Measurements from ENCODE around the gene MOB3B. TPM values are rescaled to one million over a fixed set of nuclear protein-coding genes. Genes with fewer than 3 reads are reported as not detected.

Gene MOB3B
- total RNA-seq, 1 experiment from 2014 or later = 6.9 TPM

DNA sequence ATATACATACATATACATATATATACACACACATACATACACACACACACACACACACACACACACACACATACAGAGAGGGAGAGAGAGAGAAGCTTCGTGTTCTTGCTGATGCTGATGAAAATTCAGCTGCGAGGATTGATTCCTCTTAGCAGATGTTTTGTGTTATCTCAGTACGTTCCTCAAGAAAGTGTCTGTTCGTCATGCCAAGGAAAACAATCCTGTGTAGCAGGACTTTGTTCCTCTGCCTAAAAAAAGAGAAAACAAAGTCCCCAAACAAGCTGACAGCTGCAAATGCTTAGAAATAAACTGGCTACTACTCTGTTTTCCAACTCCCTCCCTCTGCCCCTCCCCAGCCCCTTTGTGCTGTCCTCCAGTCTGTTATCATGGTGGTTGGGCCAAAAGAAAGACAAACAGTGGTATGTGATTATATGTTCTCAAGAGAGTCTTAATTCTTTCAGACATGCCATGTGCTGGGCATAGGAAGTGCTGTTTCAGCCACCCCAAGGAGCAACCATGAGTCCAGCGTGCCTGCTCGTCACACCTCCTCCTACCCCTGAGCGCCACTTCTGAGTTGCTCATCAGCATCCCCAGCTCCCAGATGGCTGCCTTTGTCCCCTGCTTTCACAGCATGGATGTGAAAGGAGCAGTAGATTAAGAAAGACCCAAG, 161.2 kb downstream of the MOB3B start:
- H3K27me3 ChIP-seq (ENCODE audit: control insufficient read depth, insufficient read depth, low read length) = no peaks in the 10 kb centered on the region
- no peaks in the 10 kb centered on the region for H3K36me3 ChIP-seq (replicated peaks; ENCODE audit: control insufficient read depth, insufficient read depth, low read length)
- H3K4me3 ChIP-seq (ENCODE audit: insufficient read depth, low read depth, low read length) = no peak overlapping the region
- DNase-seq = no peak

DNA sequence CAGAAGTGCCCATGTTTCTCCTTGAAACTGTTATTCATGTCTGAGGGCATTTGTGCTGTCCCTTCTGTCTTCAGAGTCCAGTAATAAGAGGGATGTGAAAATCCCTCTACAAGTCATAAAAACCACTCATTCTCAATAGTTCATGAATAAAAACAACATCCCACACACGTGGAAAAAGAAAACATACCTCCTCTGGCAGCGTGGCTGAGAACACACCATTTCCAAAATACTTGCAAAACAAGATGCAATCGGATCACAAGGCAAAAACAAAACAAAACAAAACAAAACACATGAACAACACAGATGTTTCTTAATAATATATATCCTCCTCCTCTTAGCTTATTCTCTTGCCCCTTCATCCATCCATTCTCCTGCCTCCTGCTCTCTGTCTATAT, 161.7 kb downstream of the MOB3B start:
- no peak for DNase-seq
- Histone ChIP-seq H3K4me3 (ENCODE audit: insufficient read depth, low read depth, low read length) (no peak overlapping the region), H3K27me3 (ENCODE audit: control insufficient read depth, insufficient read depth, low read length) (no peaks in the 10 kb centered on the region), H3K36me3 (replicated peaks; ENCODE audit: control insufficient read depth, insufficient read depth, low read length) (no peaks in the 10 kb centered on the region)

DNA sequence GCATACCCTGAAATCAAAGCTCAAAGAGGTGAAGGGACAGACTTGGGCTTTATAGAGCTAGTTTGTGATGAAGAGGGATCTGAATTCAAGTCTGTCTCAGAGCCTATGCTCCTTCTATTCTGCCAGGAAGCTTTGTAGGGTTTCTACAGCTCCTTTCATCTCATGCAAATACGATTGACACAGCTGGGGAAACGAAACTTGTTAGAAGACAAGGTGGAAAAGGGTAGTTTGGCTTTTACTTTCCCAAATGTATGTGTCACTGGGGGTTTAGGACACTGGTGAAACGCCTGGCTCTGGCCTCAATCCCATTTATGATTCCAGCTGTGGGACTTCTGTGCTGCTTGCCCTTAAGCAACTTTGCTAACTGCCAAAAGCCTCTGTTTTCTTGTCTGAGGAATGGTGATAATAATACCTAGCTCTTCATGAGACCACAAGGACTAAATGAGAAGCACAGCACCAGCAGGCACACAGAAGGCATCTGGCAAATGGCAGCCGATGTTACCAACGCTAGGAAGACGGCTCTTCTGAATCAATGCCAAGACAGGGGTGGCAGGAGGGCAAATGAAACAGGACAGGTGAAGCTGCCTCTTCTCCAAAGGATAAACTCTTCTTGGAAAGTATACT, 162.3 kb downstream of the MOB3B start:
- Histone ChIP-seq H3K27me3 (ENCODE audit: control insufficient read depth, insufficient read depth, low read length) (no peaks in the 10 kb centered on the region), H3K4me3 (ENCODE audit: insufficient read depth, low read depth, low read length) (no peak overlapping the region), H3K36me3 (replicated peaks; ENCODE audit: control insufficient read depth, insufficient read depth, low read length) (no peaks in the 10 kb centered on the region)
- DNase-seq = no peak

DNA sequence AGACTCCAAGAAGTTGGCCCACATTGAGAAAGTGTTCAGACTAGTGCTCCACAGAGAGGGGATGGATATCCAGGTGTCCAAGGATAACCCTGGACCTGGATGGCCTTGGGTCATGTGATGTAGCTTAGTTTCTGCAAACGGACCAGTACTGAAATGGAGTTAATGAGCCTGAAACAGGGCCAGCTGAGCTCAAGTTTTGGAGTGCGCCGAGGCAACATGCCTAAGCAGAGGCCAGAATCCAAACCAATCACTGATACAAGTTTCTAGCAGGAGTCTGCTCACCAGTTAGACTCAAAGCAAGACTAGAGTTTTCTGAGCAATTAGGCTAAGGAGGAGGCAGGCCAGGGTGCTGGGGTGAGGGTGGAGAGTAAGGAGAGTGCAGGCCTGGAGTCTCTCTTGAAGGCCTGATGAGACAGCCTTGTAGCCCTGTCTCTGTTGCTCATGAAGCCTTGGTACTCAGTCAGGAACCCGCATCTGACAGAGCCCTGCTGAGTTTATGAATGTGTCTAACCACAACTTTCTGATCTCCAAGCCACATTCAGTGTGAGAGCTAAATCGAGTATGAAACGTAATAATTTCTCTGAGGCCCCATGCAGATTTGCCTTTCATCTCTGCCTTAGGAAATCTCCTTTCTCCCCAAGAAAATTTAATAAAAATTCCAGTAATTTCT, 163.8 kb downstream of the MOB3B start:
- no peaks in the 10 kb centered on the region for H3K27me3 ChIP-seq (ENCODE audit: control insufficient read depth, insufficient read depth, low read length)
- no peaks in the 10 kb centered on the region for H3K36me3 ChIP-seq (replicated peaks; ENCODE audit: control insufficient read depth, insufficient read depth, low read length)
- no peak for DNase-seq
- no peak overlapping the region for H3K4me3 ChIP-seq (ENCODE audit: insufficient read depth, low read depth, low read length)

DNA sequence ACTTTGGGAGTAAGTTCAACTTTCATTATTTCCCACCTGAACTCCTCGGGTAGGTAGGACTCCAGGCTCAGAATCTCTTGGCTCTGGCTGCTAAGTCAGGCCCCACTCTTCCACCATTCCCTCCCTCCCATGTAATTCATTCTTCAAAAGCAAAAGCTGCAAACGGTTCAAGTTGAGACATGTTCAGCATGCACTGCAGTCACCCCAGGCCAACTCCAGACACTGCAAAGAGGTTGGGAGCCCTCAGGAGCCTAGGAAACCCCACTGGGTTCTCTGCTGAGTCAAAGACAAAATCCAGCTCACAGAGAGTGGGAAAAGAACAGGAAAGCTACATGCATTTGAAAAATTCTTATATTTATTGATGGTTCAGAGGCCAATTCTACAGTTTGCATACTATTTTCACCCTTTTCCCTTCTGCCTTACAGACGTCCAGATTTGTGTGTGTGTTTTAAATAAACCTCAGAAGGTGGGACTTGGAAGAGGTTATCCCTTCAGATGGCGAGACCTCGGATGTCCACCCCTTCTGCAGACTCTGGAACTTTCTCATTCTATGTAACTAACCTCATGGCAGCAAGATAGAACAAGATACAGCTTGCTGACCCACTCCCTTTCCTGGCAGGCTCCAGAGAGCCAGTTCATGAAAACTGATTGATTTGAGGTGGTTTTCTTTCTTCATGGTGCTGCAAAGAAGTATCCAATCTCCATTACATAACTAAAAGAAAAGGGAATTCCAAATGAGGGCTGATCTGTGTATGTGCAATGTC, 167.0 kb downstream of the MOB3B start:
- Histone ChIP-seq H3K27me3 (ENCODE audit: control insufficient read depth, insufficient read depth, low read length) (no peaks in the 10 kb centered on the region), H3K36me3 (replicated peaks; ENCODE audit: control insufficient read depth, insufficient read depth, low read length) (peaks cover 2% of the 10 kb centered on the region), H3K4me3 (ENCODE audit: insufficient read depth, low read depth, low read length) (no peak overlapping the region)
- no peak for DNase-seq

DNA sequence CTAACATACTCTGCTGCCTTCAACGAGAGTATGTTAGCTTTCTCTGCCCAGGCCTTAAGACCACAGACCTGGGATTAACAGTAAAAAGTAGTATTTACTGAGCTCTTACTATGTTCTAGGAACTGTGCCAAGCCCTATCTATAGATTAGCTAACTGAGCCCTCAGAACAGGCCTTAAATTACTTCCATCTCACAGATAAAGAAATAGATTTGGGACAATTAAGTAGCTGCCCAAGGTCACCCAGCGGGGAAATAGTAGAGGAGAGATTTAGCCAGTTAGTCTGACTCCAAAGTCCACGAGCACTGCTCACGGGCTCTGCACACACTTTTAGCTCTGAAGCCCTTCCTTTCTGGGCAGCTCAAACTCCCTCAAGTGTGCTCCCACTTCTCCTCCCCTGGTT, 168.1 kb downstream of the MOB3B start:
- no peak for DNase-seq
- Histone ChIP-seq H3K4me3 (ENCODE audit: insufficient read depth, low read depth, low read length) (no peak overlapping the region), H3K36me3 (replicated peaks; ENCODE audit: control insufficient read depth, insufficient read depth, low read length) (peaks cover 2% of the 10 kb centered on the region), H3K27me3 (ENCODE audit: control insufficient read depth, insufficient read depth, low read length) (no peaks in the 10 kb centered on the region)

DNA sequence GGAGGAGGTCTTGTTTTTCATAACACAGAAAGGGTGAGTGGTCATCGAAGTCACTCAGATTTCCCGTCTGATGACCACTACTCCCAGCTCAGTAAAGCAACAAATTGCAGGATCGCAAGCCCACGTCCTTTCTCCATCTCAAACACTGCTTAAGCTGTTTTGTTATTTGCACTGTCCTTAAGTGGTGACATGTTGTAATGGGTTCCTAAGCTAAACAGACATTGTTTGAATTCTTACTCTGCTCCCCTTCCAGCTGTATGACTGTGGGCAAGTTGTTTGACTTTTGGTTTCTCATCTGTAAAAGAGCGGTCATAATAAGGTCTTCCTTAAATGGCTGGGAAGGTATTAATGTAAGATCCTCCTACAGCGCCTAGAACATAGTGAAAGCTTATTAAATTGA, 169.9 kb downstream of the MOB3B start:
- H3K36me3 ChIP-seq (replicated peaks; ENCODE audit: control insufficient read depth, insufficient read depth, low read length) = peaks cover 2% of the 10 kb centered on the region
- no peak for DNase-seq
- no peak overlapping the region for H3K4me3 ChIP-seq (ENCODE audit: insufficient read depth, low read depth, low read length)
- no peaks in the 10 kb centered on the region for H3K27me3 ChIP-seq (ENCODE audit: control insufficient read depth, insufficient read depth, low read length)

DNA sequence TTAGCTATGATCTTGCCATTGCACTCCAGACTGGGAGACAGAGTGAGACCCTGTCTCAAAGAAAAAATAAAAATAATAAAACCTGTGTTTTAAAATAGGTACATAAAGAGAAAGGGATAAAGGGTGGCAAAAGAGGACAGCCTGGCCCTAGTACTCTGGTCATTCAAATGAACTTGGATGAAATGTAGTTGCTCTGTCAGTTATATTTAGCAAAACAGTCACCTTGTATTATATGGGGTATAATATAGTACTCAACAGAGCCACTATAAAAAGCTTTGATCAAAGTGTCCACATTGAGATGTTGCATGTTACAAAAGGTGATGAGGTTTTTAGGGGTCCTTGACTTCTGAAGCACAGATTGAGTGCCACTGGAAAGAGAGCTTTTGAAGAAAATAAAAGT, 171.6 kb downstream of the MOB3B start:
- peaks cover 2% of the 10 kb centered on the region for H3K36me3 ChIP-seq (replicated peaks; ENCODE audit: control insufficient read depth, insufficient read depth, low read length)
- no peak for DNase-seq
- H3K4me3 ChIP-seq (ENCODE audit: insufficient read depth, low read depth, low read length) = no peak overlapping the region
- H3K27me3 ChIP-seq (ENCODE audit: control insufficient read depth, insufficient read depth, low read length) = no peaks in the 10 kb centered on the region

DNA sequence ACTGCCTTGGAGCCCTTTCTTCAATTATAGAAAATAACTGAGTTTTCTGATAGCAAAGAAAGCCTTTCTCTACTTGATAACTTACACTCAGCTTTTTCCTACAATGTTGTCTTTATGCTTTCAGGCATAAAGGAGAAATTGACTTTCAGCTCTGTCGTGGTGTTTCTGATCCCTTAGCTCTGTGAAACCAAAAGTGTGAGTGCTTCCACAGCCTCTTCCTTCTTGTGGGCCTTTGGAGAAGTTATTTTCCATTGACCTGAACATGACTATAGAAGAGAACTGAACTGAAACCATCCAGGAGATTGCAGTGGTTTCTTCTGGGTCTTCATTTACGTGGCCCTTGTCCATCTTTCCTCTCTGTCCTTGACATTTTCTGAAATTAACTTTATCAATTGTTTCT, 173.2 kb downstream of the MOB3B start:
- DNase-seq = no peak
- no peak overlapping the region for H3K4me3 ChIP-seq (ENCODE audit: insufficient read depth, low read depth, low read length)
- no peaks in the 10 kb centered on the region for H3K27me3 ChIP-seq (ENCODE audit: control insufficient read depth, insufficient read depth, low read length)
- H3K36me3 ChIP-seq (replicated peaks; ENCODE audit: control insufficient read depth, insufficient read depth, low read length) = peaks cover 2% of the 10 kb centered on the region

DNA sequence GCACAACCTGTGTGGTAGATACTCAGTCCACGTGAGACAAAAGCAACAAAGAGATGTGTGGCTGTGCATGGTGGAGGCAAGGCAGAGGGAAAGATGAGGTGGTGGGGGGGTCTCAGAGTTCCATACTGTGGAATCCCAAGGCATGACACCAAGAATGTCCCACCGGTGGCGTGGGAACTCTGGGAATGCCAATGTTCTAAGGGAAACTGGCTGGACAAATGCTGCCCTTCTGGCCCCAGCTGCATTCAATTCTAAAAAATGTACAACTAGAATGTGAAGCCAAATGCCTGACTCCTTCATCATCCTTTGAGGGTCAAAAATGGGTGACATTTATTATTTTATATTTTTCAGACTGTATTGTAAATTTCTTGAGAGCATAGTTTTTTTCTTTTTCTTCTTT, 174.4 kb downstream of the MOB3B start:
- Histone ChIP-seq H3K36me3 (replicated peaks; ENCODE audit: control insufficient read depth, insufficient read depth, low read length) (peaks cover 2% of the 10 kb centered on the region), H3K27me3 (ENCODE audit: control insufficient read depth, insufficient read depth, low read length) (no peaks in the 10 kb centered on the region), H3K4me3 (ENCODE audit: insufficient read depth, low read depth, low read length) (no peak overlapping the region)
- DNase-seq = no peak

DNA sequence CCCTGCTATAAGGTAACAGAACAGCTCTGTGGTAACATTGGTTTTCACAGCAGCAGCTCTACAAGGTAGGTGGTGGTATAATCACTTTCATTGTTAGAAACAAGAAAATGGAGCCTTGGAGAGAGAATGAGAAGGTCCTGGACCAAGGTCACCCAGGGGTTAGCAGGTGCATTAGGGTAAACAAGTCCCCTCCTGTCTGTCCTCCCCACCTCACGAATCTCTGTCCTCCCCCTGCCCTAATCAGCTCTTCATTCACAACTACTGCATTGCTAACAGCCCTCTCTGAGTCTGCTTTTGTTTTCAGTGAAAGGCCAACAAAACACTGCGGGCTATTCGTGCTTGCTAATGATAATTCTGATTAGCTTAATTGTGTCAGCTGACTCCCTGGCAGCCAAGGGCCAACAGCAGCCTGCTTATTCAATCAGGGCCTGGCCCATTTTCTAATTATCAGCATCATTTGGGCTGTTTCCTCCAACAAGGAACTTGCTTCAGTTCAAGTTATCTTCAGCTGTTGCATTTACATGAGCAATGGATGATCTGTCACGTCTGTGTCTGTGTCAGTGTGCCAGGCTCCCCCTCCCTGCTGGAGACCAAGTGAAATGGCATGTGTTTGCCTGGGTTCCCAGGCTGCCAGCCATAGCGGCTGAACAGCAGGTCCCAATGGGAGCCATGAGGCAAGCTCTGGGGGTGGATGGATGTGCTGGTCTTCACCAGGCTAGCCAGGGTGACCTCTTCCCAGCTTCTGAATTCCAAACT, 176.0 kb downstream of the MOB3B start:
- H3K36me3 ChIP-seq (replicated peaks; ENCODE audit: control insufficient read depth, insufficient read depth, low read length) = peaks cover under 1% of the 10 kb centered on the region
- H3K27me3 ChIP-seq (ENCODE audit: control insufficient read depth, insufficient read depth, low read length) = no peaks in the 10 kb centered on the region
- DNase-seq = peak; percentile 46
- H3K4me3 ChIP-seq (ENCODE audit: insufficient read depth, low read depth, low read length) = no peak overlapping the region

DNA sequence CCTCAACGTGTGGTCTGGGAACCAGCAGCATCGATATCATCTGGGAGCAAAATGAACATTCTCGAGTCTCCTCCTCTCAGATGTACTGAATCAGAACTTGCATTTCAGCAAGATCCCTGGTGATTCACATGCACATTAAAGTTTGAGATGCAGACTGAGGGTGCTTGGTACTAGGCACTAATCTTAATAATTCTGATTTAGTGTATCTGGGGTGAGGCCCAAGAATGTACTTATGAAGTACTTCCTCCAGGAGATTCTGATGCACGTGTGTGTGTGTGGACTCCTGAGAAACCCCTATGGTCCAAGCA, 176.5 kb downstream of the MOB3B start:
- Histone ChIP-seq H3K4me3 (ENCODE audit: insufficient read depth, low read depth, low read length) (no peak overlapping the region), H3K27me3 (ENCODE audit: control insufficient read depth, insufficient read depth, low read length) (no peaks in the 10 kb centered on the region), H3K36me3 (replicated peaks; ENCODE audit: control insufficient read depth, insufficient read depth, low read length) (no peaks in the 10 kb centered on the region)
- no peak for DNase-seq

DNA sequence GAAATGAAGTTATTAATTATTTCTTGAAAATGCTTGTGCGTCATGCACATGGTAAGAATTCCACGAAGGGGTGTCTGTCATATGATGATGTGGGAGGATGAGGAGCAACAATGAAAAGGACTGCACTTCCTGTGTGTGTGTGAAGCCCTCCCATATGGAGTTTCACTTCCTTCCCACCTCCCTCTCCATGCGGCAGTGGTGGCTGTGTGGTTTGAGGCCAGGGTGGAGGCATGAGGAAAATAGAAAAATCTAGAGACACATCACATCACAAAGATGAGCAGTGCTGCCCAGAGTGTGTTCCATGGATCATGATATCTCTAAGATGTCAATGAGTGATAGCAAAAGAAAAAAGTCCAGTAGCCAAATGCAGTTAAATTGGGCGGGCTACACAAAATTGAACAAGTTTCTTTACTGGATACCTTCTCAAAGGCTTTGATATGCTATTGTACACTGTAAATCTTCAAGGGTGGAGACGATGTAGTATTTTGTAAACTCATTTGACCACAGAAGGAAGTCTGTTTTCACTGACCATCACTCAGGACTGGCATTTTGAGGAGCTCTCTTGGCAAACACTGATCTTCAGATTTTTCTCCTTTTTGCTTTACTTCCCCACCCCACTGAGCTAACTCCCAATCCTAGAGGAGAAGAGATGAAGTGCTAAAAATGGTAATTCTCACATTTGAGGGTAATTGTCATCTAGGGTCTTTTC, 177.0 kb downstream of the MOB3B start:
- no peak overlapping the region for H3K4me3 ChIP-seq (ENCODE audit: insufficient read depth, low read depth, low read length)
- no peak for DNase-seq
- H3K27me3 ChIP-seq (ENCODE audit: control insufficient read depth, insufficient read depth, low read length) = no peaks in the 10 kb centered on the region
- H3K36me3 ChIP-seq (replicated peaks; ENCODE audit: control insufficient read depth, insufficient read depth, low read length) = no peaks in the 10 kb centered on the region

DNA sequence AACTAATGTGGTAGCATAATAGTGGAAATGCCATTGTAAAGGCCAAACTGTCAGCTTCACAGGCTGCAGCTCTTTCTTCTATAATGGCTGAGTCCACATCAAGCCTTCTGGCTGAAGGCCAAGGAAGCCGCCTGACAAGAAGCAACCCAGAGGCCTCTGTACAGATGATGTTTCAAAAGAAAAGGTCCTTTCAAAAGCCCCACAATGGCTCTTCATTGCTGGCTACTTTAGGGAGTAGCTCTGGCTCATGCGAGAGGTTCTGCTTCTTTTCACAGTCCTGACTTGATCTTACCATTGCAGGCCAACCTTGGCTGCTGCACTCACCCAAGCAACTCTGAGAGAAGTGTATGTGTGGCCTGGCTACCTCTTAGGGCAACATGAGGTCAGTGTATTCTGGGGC, 178.2 kb downstream of the MOB3B start:
- H3K27me3 ChIP-seq (ENCODE audit: control insufficient read depth, insufficient read depth, low read length) = no peaks in the 10 kb centered on the region
- no peak for DNase-seq
- no peak overlapping the region for H3K4me3 ChIP-seq (ENCODE audit: insufficient read depth, low read depth, low read length)
- H3K36me3 ChIP-seq (replicated peaks; ENCODE audit: control insufficient read depth, insufficient read depth, low read length) = no peaks in the 10 kb centered on the region
